CD4-positive, alpha-beta T cell (primary cell): ENCODE measurements around the gene AGAP9. TPM values are rescaled to one million over a fixed set of nuclear protein-coding genes. Genes with fewer than 3 reads are reported as not detected.
"Not testable (repeated sequence)": the region's sequence is repeated elsewhere in the genome, so short reads cannot be mapped to it uniquely, and the experiment has no call there.

ENCODE experiments used
- ATAC-seq: fragments of 200-7000 bp; cut with Tn5 transposase; one replicate; pipeline ENCODE4 v1.10.0; 2022; ENCODE audit warnings: mild to moderate bottlenecking; ENCODE audit not compliant: poor library complexity
- CTCF ChIA-PET: fragments of 350-600 bp; sonication (Branson Sonifier 250); formaldehyde crosslinking; loops from one replicate; lab custom pipeline; 2021; ENCODE audit warnings: antibody characterized with exemption, inconsistent platforms; lab: Charles Lee
- POLR2A ChIA-PET: fragments of 350-600 bp; sonication (Branson Sonifier 250); formaldehyde crosslinking; loops from one replicate; lab custom pipeline; 2021; ENCODE audit warnings: antibody characterized with exemption, inconsistent platforms; lab: Charles Lee
- DNase-seq, 14 experiments: peaks; one replicate each; pipeline ENCODE4 v3.0.0-alpha.2; 2013 to 2020; ENCODE audit warnings: mixed read lengths in 2 of 14
- H3K27ac ChIP-seq, 2 donors: one replicate each; pipeline versions ENCODE4 v1.5.1 to v1.7.0; 2013; ENCODE audit warnings: low read length in 2 of 2, low read depth in 1 of 2, mild to moderate bottlenecking in 1 of 2
- H3K27me3 ChIP-seq, 2 experiments: 1 replicate in 1 of 2; 2 replicates in 1 of 2; pipeline versions ENCODE4 v1.6.1 to v1.7.0; 2013; ENCODE audit warnings: low read length in 2 of 2, control low read depth in 1 of 2, mild to moderate bottlenecking in 1 of 2, moderate library complexity in 1 of 2; ENCODE audit not compliant: insufficient read depth in 2 of 2, control insufficient read depth in 1 of 2
- H3K36me3 ChIP-seq: one replicate; pipeline ENCODE4 v1.6.1; 2013; ENCODE audit warnings: low read length, control low read depth; ENCODE audit not compliant: insufficient read depth
- H3K4me1 ChIP-seq: one replicate; pipeline ENCODE4 v1.6.1; 2013; ENCODE audit warnings: low read length, control low read depth; ENCODE audit not compliant: insufficient read depth
- H3K4me3 ChIP-seq: one replicate; pipeline ENCODE4 v1.5.1; 2013; ENCODE audit warnings: mild to moderate bottlenecking, low read length, moderate library complexity
- H3K9me3 ChIP-seq, 2 experiments: 1 replicate in 1 of 2; 2 replicates in 1 of 2; pipeline versions ENCODE4 v1.6.1 to v1.7.0; 2013; ENCODE audit warnings: low read length in 2 of 2, mild to moderate bottlenecking in 2 of 2, control low read depth in 1 of 2, moderate library complexity in 1 of 2; ENCODE audit not compliant: control insufficient read depth in 1 of 2, insufficient read depth in 1 of 2
- H3K27ac Mint-ChIP-seq: one replicate; pipeline ENCODE4 v1.8.0; 2020; ENCODE audit warnings: mixed read lengths
- H3K27me3 Mint-ChIP-seq: one replicate; pipeline ENCODE4 v1.8.0; 2021; ENCODE audit warnings: mixed read lengths
- H3K36me3 Mint-ChIP-seq: one replicate; pipeline ENCODE4 v1.8.0; 2021; ENCODE audit warnings: low read depth, mixed read lengths
- H3K4me1 Mint-ChIP-seq: one replicate; pipeline ENCODE4 v1.8.0; 2021; ENCODE audit warnings: low read depth, mixed read lengths
- H3K4me3 Mint-ChIP-seq: one replicate; pipeline ENCODE4 v1.8.0; 2020; ENCODE audit warnings: mild to moderate bottlenecking, mixed read lengths
- H3K9me3 Mint-ChIP-seq: one replicate; pipeline ENCODE4 v1.8.0; 2020; ENCODE audit warnings: mixed read lengths
- intact Hi-C, 2 experiments: fragments of 100-400 bp; cut with DNase I in 1 of 2; cut with micrococcal nuclease in 1 of 2; formaldehyde crosslinking; loops; one replicate each; pipeline versions ENCODE4 v1.15.1 to v1.9.0; 2023 to 2025; cut with DNase I, micrococcal nuclease
- polyA plus RNA-seq, 2 donors: library from polyadenylated mRNA; unstranded; fragments of 120-200 nt; gene quantifications; one replicate each; pipeline ENCODE4 v1.2.1, GENCODE V29; 2013
- total RNA-seq, 174 experiments: library from RNA in 2 of 174; stranded (reverse) in 2 of 174; gene quantifications; one replicate each; pipeline ENCODE4 v1.2.3 and lab custom pipeline; 2021 to 2026

AGAP9 gene
- 1 to 10 TPM; 5.4 to 6.5 TPM for total RNA-seq
- polyA plus RNA-seq (2013, experiment 1 of 2) = 5.7 TPM
- 10.7 TPM for polyA plus RNA-seq (2013, experiment 2 of 2)
- 1.4 to 12.9 (median 3.0) reads per million in 172 experiments for total RNA-seq (lab: John Stamatoyannopoulos, UW)

GRCh38 chr10:47523475-47523874 lies at the start of gene AGAP9:
Gene AGAP9 (minus strand): TSS chr10:47523638. CDS start chr10:47523526, 112 bp downstream.
- POLR2A ChIA-PET, H3K9me3 ChIP-seq, H3K27me3 Mint-ChIP-seq, H3K9me3 Mint-ChIP-seq, H3K27me3 ChIP-seq, CTCF ChIA-PET, H3K4me3 ChIP-seq, H3K4me1 Mint-ChIP-seq, intact Hi-C loops, DNase-seq, ATAC-seq, H3K4me1 ChIP-seq, H3K4me3 Mint-ChIP-seq, H3K36me3 ChIP-seq, H3K36me3 Mint-ChIP-seq, H3K27ac Mint-ChIP-seq, H3K27ac ChIP-seq: not testable (repeated sequence)

GRCh38 chr10:47571138-47571912 lies 47.9 kb upstream of the AGAP9 start:
- H3K27ac Mint-ChIP-seq, H3K9me3 ChIP-seq, H3K4me3 Mint-ChIP-seq, H3K4me1 ChIP-seq, H3K36me3 Mint-ChIP-seq, POLR2A ChIA-PET, intact Hi-C loops, CTCF ChIA-PET, H3K9me3 Mint-ChIP-seq, ATAC-seq, H3K4me1 Mint-ChIP-seq, H3K4me3 ChIP-seq, H3K27ac ChIP-seq, H3K36me3 ChIP-seq, DNase-seq, H3K27me3 ChIP-seq, H3K27me3 Mint-ChIP-seq: not testable (repeated sequence)

GRCh38 chr10:47566757-47567156 lies 43.3 kb upstream of the AGAP9 start:
- H3K9me3 ChIP-seq, H3K27ac Mint-ChIP-seq, H3K4me3 Mint-ChIP-seq, DNase-seq, H3K9me3 Mint-ChIP-seq, H3K36me3 Mint-ChIP-seq, H3K4me1 ChIP-seq, H3K27me3 Mint-ChIP-seq, ATAC-seq, CTCF ChIA-PET, H3K36me3 ChIP-seq, H3K27ac ChIP-seq, H3K4me3 ChIP-seq, intact Hi-C loops, H3K27me3 ChIP-seq, H3K4me1 Mint-ChIP-seq, POLR2A ChIA-PET: not testable (repeated sequence)

GRCh38 chr10:47566108-47566699 lies 42.8 kb upstream of the AGAP9 start:
- H3K4me1 ChIP-seq, POLR2A ChIA-PET, H3K9me3 ChIP-seq, DNase-seq, intact Hi-C loops, H3K36me3 ChIP-seq, ATAC-seq, CTCF ChIA-PET, H3K4me3 Mint-ChIP-seq, H3K4me3 ChIP-seq, H3K27me3 Mint-ChIP-seq, H3K27ac Mint-ChIP-seq, H3K4me1 Mint-ChIP-seq, H3K27me3 ChIP-seq, H3K9me3 Mint-ChIP-seq, H3K27ac ChIP-seq, H3K36me3 Mint-ChIP-seq: not testable (repeated sequence)

- H3K9me3 Mint-ChIP-seq, H3K4me1 ChIP-seq, H3K27me3 ChIP-seq, H3K27ac Mint-ChIP-seq, ATAC-seq, POLR2A ChIA-PET, intact Hi-C loops, H3K36me3 ChIP-seq, H3K4me1 Mint-ChIP-seq, CTCF ChIA-PET, H3K27ac ChIP-seq, H3K27me3 Mint-ChIP-seq, H3K4me3 Mint-ChIP-seq, H3K4me3 ChIP-seq, H3K36me3 Mint-ChIP-seq, H3K9me3 ChIP-seq, DNase-seq: not testable (repeated sequence)
Measured at GRCh38 chr10:47565517-47565920, 42.1 kb upstream of the AGAP9 start.

- DNase-seq, H3K27me3 ChIP-seq, intact Hi-C loops, H3K4me1 ChIP-seq, H3K27ac Mint-ChIP-seq, H3K4me3 ChIP-seq, H3K27me3 Mint-ChIP-seq, H3K36me3 Mint-ChIP-seq, H3K9me3 Mint-ChIP-seq, H3K4me3 Mint-ChIP-seq, H3K4me1 Mint-ChIP-seq, H3K27ac ChIP-seq, CTCF ChIA-PET, ATAC-seq, H3K9me3 ChIP-seq, POLR2A ChIA-PET, H3K36me3 ChIP-seq: not testable (repeated sequence)
Measured at GRCh38 chr10:47564953-47565352, 41.5 kb upstream of the AGAP9 start.

- H3K36me3 Mint-ChIP-seq, POLR2A ChIA-PET, H3K4me1 Mint-ChIP-seq, H3K4me3 Mint-ChIP-seq, H3K9me3 Mint-ChIP-seq, H3K27me3 ChIP-seq, H3K4me1 ChIP-seq, H3K27ac Mint-ChIP-seq, H3K4me3 ChIP-seq, intact Hi-C loops, H3K27ac ChIP-seq, CTCF ChIA-PET, H3K9me3 ChIP-seq, DNase-seq, H3K36me3 ChIP-seq, ATAC-seq, H3K27me3 Mint-ChIP-seq: not testable (repeated sequence)
Measured at GRCh38 chr10:47564318-47564717, 40.9 kb upstream of the AGAP9 start.
